ENCODE measurements around the gene TMEM131L.

Gene TMEM131L

DNA sequence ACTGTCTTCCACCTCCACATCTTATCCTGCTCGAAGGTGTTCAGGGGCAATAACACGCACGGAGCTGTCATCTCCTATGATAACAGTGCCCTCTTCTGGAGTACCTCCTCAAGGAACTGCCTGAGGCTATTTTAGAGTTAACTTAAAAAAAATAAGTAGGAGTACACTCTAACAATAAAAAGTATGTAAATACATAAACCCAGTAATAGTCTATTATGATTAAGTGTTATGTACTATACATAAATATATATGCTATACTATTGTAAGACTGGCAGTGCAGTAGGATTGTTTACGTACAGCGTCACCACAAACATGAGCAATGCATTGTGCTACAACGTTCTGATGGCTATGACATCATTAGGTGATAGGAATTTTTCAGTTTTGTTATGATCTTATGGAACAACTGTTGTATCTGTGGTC lies 183.4 kb downstream of the TMEM131L start:
- TF ChIP-seq, protein P1, sequence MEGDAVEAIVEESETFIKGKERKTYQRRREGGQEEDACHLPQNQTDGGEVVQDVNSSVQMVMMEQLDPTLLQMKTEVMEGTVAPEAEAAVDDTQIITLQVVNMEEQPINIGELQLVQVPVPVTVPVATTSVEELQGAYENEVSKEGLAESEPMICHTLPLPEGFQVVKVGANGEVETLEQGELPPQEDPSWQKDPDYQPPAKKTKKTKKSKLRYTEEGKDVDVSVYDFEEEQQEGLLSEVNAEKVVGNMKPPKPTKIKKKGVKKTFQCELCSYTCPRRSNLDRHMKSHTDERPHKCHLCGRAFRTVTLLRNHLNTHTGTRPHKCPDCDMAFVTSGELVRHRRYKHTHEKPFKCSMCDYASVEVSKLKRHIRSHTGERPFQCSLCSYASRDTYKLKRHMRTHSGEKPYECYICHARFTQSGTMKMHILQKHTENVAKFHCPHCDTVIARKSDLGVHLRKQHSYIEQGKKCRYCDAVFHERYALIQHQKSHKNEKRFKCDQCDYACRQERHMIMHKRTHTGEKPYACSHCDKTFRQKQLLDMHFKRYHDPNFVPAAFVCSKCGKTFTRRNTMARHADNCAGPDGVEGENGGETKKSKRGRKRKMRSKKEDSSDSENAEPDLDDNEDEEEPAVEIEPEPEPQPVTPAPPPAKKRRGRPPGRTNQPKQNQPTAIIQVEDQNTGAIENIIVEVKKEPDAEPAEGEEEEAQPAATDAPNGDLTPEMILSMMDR (IDR thresholded peaks at IDR 0.05; ENCODE audit: low read depth, low read length) = peak; percentile 44
- DNase-seq (ENCODE audit: low read depth in 2 of 2) = peak in 1 of 2 donors; percentile 65
- H3K4me3 ChIP-seq (replicated peaks in 1 of 2; ENCODE audit: low read depth in 2 of 2, low read length in 2 of 2) = no peak overlapping the region

DNA sequence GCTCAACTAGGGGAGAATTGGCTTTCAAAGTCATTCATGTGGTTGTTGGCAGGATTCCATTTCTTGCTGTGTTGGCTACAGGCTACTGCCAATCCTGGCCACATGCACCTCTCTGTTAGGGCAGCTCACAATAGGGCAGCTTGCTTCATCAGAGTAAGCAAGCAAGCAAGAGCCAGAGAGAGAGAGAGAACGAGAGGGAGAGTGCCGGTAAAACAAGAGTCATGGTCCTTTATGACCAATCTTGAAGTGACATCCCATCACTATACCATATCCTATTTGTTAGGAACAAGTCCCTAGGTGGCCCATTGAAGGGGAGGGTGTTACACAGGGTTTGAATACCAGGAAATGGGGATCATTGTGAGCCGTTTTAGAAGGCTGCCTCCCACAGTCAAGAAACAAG lies 185.0 kb downstream of the TMEM131L start:
- no peak overlapping the region for H3K4me3 ChIP-seq (replicated peaks in 1 of 2; ENCODE audit: low read depth in 2 of 2, low read length in 2 of 2)
- DNase-seq (ENCODE audit: low read depth in 2 of 2) = peak in 1 of 2 donors; percentile 46
- TF ChIP-seq, protein P1 (IDR thresholded peaks at IDR 0.05; ENCODE audit: low read depth, low read length) = no peak

DNA sequence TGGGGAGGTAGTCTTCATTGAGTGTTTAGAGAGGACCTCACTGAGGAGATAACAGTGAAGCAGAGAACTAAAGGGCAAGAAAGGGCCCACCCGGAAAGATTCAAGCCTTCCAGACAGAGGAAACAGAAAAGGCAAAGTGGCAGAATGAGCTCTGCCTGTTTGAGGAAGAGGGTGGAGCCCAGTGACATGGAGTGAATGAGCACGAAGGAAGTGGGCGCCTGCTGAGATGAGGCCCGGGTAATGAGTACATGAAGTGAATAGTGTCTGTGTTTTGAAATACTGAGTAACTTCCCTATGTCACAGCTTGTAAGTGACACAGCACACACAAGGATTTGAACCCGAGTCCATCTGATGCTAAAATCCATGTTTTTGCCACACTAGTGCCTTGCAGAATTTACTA lies 185.4 kb downstream of the TMEM131L start:
- DNase-seq (ENCODE audit: low read depth in 2 of 2) = peak in 1 of 2 donors; percentile 73
- TF ChIP-seq, protein P1 (IDR thresholded peaks at IDR 0.05; ENCODE audit: low read depth, low read length) = no peak
- H3K4me3 ChIP-seq (replicated peaks in 1 of 2; ENCODE audit: low read depth in 2 of 2, low read length in 2 of 2) = no peak overlapping the region

DNA sequence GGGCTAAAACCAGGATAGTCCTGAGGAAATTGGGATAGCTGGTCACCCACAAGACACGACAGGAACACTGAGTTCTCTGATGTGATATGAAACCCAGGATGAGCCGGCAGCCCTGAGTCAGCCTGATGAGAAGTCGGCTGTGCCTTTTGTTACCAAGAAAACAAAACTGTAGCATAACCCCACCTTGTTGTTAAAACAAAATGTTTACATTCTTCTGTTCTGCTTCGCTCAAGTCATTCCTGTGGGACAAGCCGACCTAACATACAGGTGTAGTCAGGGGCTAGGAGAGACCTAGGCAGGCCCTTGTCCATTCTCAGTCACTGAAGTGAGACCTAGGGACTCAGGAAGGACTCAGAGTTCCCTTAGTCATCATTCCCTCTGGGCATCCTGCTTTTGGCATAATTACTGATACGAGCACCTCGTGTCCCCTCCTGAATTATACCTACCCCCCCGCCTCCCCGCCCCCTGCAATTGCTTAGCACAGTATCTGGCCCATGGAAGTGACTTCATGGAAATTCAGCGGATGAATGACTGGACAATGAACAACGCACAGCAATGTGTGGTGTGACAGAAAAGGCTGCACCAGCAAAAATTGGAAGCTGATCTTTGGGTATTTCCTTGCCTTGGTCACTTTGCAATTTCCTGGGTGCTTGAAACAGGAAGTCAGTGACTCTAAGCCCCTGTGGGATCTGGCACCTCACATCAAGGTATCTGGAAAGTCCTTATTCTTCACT lies 186.1 kb downstream of the TMEM131L start:
- no peak overlapping the region for H3K4me3 ChIP-seq (replicated peaks in 1 of 2; ENCODE audit: low read depth in 2 of 2, low read length in 2 of 2)
- DNase-seq (ENCODE audit: low read depth in 2 of 2) = peak in 1 of 2 donors; percentile 89
- TF ChIP-seq, protein P1 (IDR thresholded peaks at IDR 0.05; ENCODE audit: low read depth, low read length) = no peak

DNA sequence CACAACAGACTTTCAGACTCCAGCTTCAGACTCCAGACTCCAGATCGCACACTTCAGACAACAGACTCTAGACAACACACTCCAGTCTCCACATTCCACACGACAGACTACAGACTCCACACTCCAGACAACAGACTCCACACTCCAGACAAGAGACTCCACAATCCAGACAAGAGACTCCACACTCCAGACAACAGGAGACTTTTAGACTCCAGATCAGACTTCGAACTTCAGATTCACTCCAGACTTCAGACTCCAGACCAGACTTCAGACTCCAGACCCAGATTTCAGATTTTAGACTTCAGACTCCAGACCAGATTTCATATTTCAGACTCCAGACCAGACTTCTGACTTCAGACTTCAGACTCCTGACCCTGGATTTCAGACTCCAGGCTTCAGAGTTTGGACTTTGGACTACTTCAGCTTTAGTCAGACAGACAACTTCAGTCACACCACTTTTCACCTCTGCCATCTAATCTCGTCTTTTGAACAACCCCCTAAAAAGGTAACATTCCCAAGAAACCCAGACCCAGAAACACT lies 188.9 kb downstream of the TMEM131L start:
- DNase-seq (ENCODE audit: low read depth in 2 of 2) = no peak
- no peak overlapping the region for H3K4me3 ChIP-seq (replicated peaks in 1 of 2; ENCODE audit: low read depth in 2 of 2, low read length in 2 of 2)
- TF ChIP-seq, protein P1 (IDR thresholded peaks at IDR 0.05; ENCODE audit: low read depth, low read length) = no peak

DNA sequence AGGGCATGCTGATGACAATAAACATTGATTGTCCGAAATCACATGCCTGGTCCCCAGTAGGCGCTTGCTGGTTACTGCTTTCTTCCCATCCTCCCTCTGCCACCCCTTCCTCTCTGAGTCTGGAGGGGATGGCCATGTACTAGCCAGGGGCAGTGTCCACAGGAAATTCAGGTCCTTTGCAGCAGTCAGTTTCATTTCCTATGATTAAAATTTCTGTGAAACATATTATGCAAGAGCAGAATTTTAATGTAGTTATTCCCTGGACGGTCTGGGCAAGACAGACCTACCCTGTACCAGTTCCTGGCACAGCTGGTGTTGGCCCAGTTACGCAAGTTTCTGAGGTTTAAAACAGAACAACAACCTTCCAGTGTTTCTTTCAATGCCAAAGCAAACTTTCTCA lies 189.8 kb downstream of the TMEM131L start:
- TF ChIP-seq, protein P1 (IDR thresholded peaks at IDR 0.05; ENCODE audit: low read depth, low read length) = no peak
- no peak overlapping the region for H3K4me3 ChIP-seq (replicated peaks in 1 of 2; ENCODE audit: low read depth in 2 of 2, low read length in 2 of 2)
- peak; percentile 77 for DNase-seq (ENCODE audit: low read depth in 2 of 2)
